Epithelial cell of proximal tubule (primary cell): Measurements from ENCODE around the gene C3orf80. TPM values are rescaled to one million over a fixed set of nuclear protein-coding genes. Genes with fewer than 3 reads are reported as not detected.
"Not testable (repeated sequence)": the region's sequence is repeated elsewhere in the genome, so short reads cannot be mapped to it uniquely, and the experiment has no call there.

Experiments used
- DNase-seq: peaks from one replicate; pipeline ENCODE4 v3.0.0-alpha.2; 2011; ENCODE audit warnings: low read depth
- H3K4me3 ChIP-seq: 2 replicates; pipeline ENCODE4 v1.5.1; 2011; ENCODE audit warnings: low read depth, mild to moderate bottlenecking, low read length
- CTCF ChIP-seq: conservative IDR thresholded peaks from 2 replicates; pipeline ENCODE4 v1.5.1; 2012; ENCODE audit warnings: low read depth, mild to moderate bottlenecking, low read length
- total RNA-seq: library from RNA; depleted of rRNA; stranded (reverse); fragments of >200 nt; gene quantifications from 2 replicates; pipeline ENCODE4 v1.2.3, GENCODE V29; 2015

The C3orf80 gene
- total RNA-seq, 1 donor from 2014 or later, result not detected

GRCh38 chr3:160196511-160197104, 28.6 kb upstream of the C3orf80 start:
- DNase-seq, result no peak
- no peak overlapping the region for H3K4me3 ChIP-seq
- no peak for TF ChIP-seq CTCF

GRCh38 chr3:160199108-160199507, 26.1 kb upstream of the C3orf80 start:
- no peak for TF ChIP-seq CTCF
- H3K4me3 ChIP-seq, result no peak overlapping the region
- DNase-seq, result no peak

- TF ChIP-seq CTCF, result no peak
- H3K4me3 ChIP-seq, result no peak overlapping the region
- no peak for DNase-seq
Measured at GRCh38 chr3:160200353-160200752, 24.9 kb upstream of the C3orf80 start.

GRCh38 chr3:160204396-160205011, 20.7 kb upstream of the C3orf80 start:
- DNase-seq, H3K4me3 ChIP-seq: not testable (repeated sequence)

GRCh38 chr3:160205606-160206005, 19.6 kb upstream of the C3orf80 start:
- no peak for TF ChIP-seq CTCF
- no peak for DNase-seq
- H3K4me3 ChIP-seq, result no peak overlapping the region

GRCh38 chr3:160210341-160210740, 14.9 kb upstream of the C3orf80 start:
- H3K4me3 ChIP-seq, result no peak overlapping the region
- no peak for DNase-seq
- TF ChIP-seq CTCF, result no peak

- no peak overlapping the region for H3K4me3 ChIP-seq
- TF ChIP-seq CTCF, result peak; percentile 57
- peak; percentile 16 for DNase-seq
Measured at GRCh38 chr3:160210799-160211221, 14.4 kb upstream of the C3orf80 start.
